ENCODE results near the gene PLEKHM2.
"Not testable (repeated sequence)": the region's sequence is repeated elsewhere in the genome, so short reads cannot be mapped to it uniquely, and the experiment has no call there.

The PLEKHM2 gene, protein sequence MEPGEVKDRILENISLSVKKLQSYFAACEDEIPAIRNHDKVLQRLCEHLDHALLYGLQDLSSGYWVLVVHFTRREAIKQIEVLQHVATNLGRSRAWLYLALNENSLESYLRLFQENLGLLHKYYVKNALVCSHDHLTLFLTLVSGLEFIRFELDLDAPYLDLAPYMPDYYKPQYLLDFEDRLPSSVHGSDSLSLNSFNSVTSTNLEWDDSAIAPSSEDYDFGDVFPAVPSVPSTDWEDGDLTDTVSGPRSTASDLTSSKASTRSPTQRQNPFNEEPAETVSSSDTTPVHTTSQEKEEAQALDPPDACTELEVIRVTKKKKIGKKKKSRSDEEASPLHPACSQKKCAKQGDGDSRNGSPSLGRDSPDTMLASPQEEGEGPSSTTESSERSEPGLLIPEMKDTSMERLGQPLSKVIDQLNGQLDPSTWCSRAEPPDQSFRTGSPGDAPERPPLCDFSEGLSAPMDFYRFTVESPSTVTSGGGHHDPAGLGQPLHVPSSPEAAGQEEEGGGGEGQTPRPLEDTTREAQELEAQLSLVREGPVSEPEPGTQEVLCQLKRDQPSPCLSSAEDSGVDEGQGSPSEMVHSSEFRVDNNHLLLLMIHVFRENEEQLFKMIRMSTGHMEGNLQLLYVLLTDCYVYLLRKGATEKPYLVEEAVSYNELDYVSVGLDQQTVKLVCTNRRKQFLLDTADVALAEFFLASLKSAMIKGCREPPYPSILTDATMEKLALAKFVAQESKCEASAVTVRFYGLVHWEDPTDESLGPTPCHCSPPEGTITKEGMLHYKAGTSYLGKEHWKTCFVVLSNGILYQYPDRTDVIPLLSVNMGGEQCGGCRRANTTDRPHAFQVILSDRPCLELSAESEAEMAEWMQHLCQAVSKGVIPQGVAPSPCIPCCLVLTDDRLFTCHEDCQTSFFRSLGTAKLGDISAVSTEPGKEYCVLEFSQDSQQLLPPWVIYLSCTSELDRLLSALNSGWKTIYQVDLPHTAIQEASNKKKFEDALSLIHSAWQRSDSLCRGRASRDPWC

GRCh38 chr1:15684042-15684461 lies at the start of gene PLEKHM2:
Gene PLEKHM2 (plus strand): TSS chr1:15684320. CDS start chr1:15684559, 239 bp downstream.
- peak; percentile 25 for DNase-seq

DNA sequence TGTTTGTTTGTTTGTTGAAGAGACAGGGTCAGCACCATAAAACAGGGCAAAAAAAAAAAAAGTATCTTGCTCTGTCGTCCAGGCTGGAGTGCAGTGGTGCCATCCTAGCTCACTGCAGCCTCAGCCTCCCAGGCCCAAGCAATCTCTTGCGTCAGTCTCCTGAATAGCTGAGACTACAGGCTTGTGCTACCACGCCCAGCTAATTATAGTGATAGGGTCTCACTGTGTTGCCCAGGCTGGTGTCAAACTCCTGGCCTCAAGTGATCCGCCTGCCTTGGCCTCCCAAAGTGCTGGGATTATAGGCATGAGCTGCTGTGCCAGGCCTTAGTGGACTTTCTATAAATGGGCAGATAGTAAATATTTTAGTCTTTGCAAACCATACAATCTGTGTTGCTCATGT lies 47.7 kb upstream of the PLEKHM2 start:
- no peak for DNase-seq

GRCh38 chr1:15637826-15638225 lies 46.3 kb upstream of the PLEKHM2 start:
- DNase-seq: no peak

DNA sequence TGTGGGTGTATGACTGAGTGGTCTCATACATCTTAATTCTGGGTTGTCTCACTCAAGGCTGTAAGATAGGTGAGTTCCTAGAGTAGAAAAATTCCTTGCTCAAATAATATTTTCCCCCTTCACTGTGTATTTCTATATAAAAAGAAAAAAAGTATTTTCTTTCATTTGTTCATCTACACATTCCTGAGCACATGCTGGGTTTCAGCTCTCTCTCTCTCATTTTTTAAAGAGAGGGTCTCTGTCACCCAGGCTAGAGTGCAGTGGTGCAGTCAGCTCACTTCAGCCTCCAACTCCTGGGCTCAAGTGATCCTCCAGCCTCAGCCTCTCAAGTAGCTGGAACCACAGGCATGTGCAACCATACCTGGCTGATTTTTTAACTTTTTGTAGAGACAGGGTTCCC lies 44.9 kb upstream of the PLEKHM2 start:
- DNase-seq: no peak

- DNase-seq: no peak
Observed at GRCh38 chr1:15639931-15640330, 44.2 kb upstream of the PLEKHM2 start.

GRCh38 chr1:15640667-15641066 lies 43.5 kb upstream of the PLEKHM2 start:
- DNase-seq: no peak

GRCh38 chr1:15649937-15650336 lies 34.2 kb upstream of the PLEKHM2 start:
- DNase-seq: no peak

DNA sequence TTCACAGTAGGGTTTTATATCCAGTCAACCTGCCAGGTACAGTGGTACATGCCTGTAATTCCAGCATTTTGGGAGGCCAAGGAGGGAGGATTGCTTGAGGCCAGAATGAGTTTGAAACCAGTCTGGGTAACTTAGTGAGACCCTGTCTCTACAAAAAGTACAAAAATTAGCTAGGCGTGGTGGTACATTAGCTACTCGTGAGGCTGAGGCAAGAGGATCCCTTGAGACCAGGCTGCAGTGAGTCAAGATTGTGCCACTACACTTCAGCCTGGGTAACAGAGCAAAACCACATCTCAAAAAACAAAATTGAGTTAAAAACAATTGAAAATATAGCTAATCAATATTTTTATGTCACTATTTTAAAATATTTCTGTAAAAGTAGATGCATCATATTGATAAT lies 33.7 kb upstream of the PLEKHM2 start:
- no peak for DNase-seq

DNA sequence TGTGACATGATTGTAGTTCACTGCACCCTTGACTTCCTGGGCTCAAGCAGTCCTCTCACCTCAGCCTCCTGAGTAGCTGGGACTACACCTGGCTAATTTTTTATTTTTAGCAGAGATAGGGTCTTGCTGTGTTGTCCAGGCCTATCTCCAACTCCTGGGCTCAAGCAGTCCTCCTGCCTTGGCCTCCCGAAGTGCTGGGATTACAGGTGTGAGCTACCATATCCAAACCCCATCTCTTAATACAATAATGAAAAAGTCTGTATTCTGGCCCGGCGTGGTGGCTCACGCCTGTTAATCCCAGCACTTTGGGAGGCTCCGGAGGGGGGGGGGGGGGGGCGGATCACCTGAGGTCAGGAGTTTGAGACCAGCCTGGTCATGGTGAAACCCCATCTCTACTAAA lies 32.0 kb upstream of the PLEKHM2 start:
- not testable (repeated sequence) for DNase-seq

- DNase-seq: no peak
Observed at GRCh38 chr1:15654091-15654690, 29.9 kb upstream of the PLEKHM2 start.

DNA sequence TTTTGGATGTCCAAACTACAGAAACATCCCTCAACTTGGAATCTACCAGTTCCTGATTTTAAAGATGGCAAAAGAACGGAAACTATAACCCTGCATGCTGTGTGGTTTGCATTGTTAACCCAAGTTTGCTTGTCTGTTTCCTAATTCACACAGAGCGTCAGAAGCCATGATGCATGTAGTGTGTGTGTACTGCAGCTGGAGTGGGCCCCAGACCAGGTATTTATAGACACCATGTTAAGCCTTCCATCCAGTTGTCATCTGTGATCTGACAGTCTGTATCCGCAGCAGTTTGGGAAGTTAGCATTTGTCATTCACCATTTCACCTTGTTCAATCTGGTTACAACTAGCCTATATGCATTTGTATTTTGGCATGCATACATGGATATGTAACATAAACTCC lies 27.7 kb upstream of the PLEKHM2 start:
- no peak for DNase-seq

DNA sequence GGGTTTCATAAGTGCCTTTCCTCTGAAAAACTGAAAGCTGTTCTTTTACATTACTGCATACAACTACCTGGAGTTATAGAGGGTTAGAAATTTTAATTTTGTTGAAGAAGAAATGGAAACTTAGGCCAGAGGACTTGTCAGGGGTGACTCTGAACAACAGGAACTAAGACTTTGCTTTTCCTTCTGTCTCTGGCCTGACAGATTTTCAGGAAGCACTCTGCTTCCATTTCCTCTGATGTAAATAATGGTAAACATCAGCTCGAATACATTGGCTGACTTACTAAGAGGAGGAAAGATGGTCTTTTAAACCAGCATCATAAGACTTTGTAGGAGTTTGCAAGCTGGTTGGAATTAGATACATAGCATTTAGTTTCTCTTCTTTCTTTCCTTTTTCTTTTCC lies 27.1 kb upstream of the PLEKHM2 start:
- DNase-seq: no peak

DNA sequence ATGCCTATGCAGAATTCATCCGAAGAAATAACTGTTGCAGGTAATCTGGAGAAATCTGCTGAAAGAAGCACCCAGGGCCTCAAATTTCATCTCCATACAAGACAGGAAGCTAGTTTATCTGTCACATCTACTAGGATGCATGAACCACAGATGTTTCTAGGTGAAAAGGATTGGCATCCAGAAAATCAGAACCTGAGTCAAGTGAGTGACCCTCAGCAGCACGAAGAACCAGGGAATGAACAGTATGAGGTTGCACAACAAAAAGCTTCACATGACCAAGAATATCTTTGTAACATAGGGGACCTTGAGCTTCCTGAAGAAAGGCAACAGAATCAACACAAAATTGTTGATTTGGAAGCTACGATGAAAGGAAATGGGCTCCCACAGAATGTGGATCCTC lies 24.0 kb upstream of the PLEKHM2 start:
- no peak for DNase-seq

- DNase-seq: no peak
Observed at GRCh38 chr1:15662477-15662876, 21.6 kb upstream of the PLEKHM2 start.

DNA sequence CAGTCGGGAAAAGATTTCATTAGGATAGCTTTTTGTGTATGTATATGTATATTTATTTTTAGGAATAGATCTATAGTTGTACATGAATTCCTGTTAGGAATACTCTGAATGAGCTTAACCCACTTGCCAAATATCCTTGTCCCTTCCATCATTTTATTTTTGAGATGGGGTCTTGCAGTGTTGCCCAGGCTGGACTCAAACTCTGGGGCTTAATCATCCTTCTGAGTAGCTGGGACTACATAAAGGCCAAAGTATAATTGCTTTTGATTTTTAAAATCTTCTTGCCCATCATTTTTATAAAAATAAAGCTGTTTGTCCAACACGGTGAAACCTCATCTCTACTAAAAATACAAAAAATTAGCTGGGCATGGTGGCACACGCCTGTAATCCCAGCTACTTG lies 20.2 kb upstream of the PLEKHM2 start:
- DNase-seq: no peak

DNA sequence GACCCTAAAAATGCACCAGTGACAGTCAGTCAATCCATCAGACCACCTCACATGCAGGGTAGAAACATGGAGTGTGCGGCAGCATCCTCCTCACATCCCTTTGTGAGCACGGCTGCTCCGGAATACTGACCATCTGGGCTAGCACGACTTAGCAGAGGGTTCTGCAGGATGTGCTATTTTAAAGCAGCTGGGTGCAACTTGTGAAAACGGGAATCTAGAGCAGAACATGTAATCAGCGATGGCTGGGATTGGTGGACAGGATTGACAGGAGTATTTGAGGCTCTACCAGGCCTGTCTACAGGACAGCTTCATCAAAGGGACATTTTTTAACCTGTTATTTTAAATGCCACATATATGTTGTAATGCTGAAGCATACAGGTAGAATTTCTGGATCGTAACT lies 16.8 kb upstream of the PLEKHM2 start:
- no peak for DNase-seq

DNA sequence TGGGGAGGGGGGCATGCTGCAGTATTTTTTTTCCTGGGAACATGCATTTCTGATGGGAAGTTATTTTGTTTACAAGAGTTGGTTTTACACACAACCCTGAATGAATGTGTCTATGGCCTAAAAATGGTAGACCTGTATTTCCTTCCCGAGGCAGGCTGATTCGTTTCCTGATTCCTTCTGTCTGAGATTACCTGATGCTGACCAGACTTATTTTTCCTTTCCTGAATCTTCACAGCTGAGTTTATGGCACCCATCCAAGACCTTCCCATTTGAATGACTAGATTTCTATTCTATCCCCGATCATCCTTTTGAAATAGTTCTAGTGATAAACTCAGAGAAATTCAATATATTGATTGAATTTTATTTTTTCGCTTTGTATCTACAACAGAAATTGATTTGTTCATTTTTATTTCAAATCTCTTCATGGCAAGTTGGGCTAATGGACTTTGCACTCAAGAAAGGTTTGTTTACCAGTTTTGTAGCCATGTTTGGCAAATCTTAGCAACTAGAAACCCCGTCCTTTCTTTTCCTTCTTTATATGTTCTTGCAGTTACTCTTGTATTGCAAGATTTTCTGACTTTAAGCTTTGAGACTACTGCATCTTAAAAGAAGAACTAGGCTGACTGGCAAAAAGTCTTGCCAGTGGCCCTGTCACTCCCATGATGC lies 15.9 kb upstream of the PLEKHM2 start:
- DNase-seq: no peak

DNA sequence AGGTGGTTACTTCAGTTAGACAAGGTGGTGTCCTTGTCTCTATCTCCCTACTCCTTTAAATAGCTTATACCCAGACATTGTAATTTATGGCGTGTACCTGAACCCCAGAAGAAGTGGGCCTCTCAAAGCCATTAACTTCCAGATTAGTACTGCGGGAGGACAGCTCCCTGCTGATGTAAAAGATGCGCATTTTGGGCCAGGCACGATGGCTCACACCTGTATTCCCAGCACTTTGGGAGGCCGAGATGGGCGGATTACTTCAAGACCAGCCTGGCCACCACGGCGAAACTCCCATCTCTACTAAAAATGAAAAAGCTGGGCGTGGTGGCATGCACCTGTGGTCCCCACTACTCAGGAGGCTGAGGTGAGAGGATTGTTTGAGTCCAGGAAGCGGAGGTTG lies 15.0 kb upstream of the PLEKHM2 start:
- DNase-seq: no peak

DNA sequence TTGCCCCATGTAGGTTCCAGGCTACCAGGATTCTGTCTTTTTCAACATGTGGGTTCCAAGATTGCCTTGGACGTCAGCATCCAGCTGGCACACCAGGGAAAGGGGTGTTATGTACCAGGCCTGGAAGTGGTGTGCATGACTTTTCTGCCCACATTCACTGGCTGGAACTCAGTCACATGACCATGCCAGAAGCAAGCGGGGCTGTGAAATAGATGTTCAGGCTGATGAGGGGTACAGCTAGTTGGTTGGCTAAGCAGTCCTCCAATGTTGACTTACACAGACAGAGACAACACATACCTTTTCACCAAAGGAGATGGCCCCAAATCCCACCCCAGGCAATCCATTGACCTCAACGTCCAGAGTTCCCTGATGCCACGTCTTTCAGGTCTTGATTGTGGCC lies 14.3 kb upstream of the PLEKHM2 start:
- no peak for DNase-seq

DNA sequence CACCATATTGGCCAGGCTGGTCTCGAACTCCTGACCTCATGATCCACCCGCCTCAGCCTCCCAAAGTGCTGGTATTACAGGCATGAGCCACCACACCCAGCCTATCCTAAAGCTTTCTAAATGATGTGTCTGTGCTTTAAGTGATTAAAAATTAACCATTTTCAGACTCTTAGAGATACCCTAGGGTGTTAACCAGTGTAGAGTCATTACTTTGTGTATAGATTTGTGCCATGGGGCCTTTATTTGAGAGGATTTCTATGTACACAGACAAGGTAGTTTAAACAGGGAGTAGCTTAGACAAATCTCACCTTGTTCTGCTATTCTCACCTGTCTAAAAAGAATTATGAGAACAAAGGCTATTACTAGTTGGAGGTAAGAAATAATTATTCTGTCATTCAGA lies 12.7 kb upstream of the PLEKHM2 start:
- no peak for DNase-seq

GRCh38 chr1:15674386-15675159 lies 9.5 kb upstream of the PLEKHM2 start:
- no peak for DNase-seq

- no peak for DNase-seq
Observed at GRCh38 chr1:15676010-15676409, 8.1 kb upstream of the PLEKHM2 start.

Data from activated CD4-positive, alpha-beta T cell treated with anti-CD3 and anti-CD28 coated beads, Interleukin-2, amount 50 U/mL, for 4 hours (primary cell).